GM21717 (cell line): ENCODE data around the gene CXCL10.

Source experiments
- ATAC-seq: cut with Tn5 transposase; IDR thresholded peaks from one replicate; pipeline ENCODE4 v1.9.1; 2021; ENCODE audit warnings: mild to moderate bottlenecking, moderate library complexity; ENCODE audit not compliant: unreplicated experiment

The CXCL10 gene

GRCh38 chr4:75997081-75997480, 26.2 kb downstream of the CXCL10 start:
- no peak for ATAC-seq

DNA sequence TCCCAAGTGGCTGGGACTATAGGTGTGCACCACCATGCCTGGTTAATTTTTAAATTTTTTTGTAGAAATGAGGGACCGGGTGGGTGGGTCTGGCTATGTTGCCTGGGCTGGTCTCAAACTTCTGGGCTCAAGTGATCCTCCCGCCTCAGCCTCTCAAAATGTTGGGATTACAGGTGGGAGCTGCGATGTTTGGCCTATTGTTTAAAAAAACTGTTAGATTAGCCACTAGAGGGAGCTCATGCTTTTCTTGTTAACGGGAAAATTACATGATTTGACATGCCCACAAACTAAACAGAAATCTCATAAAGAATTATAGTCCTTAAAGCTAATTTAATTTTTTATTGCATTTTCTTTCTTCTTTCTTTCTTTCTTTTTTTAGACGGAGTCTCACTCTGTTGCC, 27.6 kb downstream of the CXCL10 start:
- no peak for ATAC-seq

- ATAC-seq: no peak
These were observed 30.8 kb downstream of the CXCL10 start for GRCh38 chr4:75992462-75992861.

DNA sequence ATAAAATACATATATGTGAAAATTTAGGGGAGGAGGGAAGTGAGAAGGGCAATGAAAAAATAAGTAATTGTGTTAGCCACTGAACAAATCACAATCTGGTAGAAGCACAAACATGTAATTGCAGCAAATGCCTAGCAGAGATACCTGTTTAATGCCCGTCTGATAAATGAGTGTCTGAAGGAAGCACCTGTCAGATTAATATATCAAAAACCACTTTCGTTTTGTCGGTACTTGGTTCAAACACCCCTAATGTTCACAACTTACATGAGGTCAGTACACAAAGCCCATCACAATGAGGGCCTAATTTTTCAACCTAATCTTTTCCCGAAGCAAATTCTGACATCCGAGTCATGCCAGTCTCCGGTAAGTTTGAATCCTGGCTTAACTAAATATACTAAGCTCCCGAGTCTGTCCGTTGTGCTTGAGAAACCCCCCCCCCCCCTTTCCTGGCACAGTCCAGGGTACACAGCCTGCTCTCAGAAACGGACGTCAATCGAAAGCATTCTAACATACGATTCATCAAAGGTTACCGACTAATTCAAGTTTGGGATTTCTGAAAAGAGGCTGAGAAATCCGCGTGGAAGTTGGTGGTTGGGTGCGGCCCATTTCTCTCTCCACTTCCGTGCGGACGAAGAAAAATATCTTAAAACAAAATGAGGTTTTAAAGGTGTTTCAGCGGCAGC, 33.3 kb downstream of the CXCL10 start:
- ATAC-seq: no peak

GRCh38 chr4:75985116-75985515, 38.2 kb downstream of the CXCL10 start:
- ATAC-seq: no peak

GRCh38 chr4:75980576-75980975, 42.7 kb downstream of the CXCL10 start:
- ATAC-seq: no peak

GRCh38 chr4:75976177-75976576, 47.1 kb downstream of the CXCL10 start:
- no peak for ATAC-seq

DNA sequence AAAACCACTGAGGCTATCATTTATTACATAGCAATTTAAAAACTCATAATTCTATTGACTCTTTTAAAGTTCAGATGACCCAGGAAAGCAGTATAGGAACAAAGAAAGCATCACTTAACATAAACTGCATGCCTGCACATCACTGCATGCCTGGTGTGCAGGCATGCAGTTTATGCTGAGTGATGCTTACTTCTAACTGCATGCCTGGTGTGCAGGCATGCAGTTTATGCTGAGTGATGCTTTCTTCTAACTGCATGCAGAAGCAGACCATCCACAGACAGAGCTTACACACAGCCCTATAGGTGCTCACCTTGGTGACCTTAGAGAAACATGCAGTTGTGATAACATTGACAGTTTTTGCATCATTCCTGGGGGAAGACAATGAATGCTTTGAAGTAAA, 49.5 kb downstream of the CXCL10 start:
- no peak for ATAC-seq
